Left forelimb (tissue), 1 donor: ENCODE results near the gene HS3ST3A1.

Experiments
- DNase-seq: peaks from one replicate; pipeline ENCODE4 v3.0.0-alpha.2; 2018; ENCODE audit warnings: low spot score

Gene HS3ST3A1

DNA sequence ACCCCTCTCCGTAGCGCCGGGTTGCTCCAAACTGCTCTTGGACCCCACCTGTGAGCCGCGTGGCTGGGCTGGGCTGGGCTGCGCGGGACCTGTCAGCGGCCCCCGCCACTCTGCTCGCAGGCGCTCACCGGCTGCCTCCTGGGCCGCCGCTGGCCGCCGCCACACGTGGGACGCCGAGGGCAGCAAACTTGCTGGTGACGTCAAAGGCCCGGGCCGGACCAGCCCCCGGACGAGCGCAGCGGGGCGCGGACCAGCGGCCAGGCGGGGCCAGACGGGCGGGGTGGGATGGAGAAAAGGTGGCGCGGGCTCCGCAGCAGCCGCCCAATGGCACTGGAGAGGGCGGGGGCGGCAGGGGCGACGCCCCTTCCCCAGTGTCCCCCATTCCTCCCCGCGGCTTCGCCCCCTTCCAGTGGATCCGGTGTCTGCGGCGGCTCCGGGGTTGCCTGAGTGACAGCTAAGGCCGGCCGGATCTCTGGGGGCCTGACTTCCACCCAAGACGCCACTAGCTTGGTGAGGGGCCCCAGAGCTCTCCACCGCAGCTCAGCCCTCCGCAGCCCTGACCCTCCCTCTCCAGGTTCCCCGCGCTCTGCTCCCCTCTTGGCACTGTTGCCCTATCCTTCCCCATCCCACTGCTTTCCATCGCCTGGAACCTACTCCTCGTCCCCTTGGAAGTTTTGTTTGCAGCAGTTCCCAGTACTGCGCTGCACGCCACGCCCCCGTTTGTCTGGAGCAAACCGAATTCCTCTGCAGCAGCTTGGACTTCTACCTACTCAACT is at the start of gene HS3ST3A1:
HS3ST3A1 (minus strand) TSS at position 154 of the 776 bp plus-strand sequence. CDS start 800 bp downstream, outside the sequence.
- peak; percentile 88 for DNase-seq

DNA sequence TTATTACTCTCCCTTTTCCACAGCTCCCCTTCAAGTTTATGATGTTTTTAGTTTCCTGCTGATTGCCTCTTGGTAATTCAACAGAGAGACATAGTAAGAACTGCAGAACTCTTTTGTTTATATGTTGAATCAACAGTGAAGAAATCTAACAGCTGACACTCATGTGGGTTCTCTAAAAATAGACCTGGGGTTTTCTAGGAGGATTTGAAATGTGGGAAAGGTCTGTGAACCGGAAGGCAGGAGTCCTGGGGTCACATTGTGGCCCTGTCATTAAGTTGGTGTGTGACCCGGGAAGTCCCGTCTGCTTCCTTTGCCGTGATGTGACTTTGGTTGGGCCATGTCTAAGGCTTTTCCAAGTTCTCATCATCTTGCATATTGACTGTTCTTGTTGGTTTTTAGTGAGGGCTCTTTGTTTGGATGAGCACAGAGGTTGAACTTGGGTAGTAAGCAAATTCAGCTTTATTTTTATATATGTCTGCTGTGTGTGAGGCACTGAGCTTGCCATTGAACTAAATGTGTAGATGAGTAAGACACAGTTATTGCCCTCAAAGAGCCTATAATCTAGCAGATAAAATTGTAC is 48.5 kb upstream of the HS3ST3A1 start:
- DNase-seq = no peak

GRCh38 chr17:13647543-13648021 is 45.9 kb upstream of the HS3ST3A1 start:
- DNase-seq = peak; percentile 72

GRCh38 chr17:13646969-13647542 is 45.3 kb upstream of the HS3ST3A1 start:
- DNase-seq = no peak

DNA sequence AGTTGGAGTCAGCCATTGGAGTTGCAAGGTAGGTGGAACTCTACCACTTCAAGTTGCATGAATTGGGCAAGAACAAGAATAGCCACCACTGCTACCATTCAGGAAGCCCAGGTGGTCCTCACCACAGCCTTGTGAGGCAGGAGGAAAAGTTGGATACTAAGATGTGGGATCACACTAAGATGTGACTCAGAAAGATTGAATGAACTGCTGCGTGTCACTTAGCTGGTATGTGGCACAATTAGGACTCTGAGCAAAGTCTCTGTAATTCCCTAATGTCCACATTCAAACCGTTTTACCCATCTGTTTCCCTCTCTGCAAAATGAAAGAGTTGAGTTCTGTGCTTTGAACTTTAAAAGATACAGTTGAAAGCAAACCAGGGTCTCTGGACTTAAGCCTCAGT is 44.7 kb upstream of the HS3ST3A1 start:
- DNase-seq = no peak

DNA sequence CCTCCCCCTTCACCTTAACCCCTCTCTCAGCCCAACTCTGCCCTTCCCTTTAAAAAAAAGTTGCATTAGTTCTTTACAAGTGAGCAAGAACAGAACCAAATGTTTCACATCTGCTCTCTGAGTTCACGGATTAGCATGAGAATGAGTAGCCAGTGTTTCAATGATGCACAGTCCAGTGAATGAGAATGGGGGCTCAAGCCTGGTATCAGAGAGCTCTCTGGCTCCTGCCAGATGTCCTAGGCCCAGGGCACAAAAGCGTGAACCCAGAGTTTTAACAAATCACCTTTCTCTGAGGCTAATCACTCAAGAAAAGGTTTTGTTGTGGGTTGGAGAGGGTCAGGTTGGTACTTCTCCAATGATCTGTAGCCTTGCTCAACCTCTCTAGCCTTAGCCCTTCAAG is 41.5 kb upstream of the HS3ST3A1 start:
- DNase-seq = no peak

- no peak for DNase-seq
Measured at GRCh38 chr17:13642188-13642587, 40.5 kb upstream of the HS3ST3A1 start.

GRCh38 chr17:13640551-13640950 is 38.8 kb upstream of the HS3ST3A1 start:
- DNase-seq = no peak

DNA sequence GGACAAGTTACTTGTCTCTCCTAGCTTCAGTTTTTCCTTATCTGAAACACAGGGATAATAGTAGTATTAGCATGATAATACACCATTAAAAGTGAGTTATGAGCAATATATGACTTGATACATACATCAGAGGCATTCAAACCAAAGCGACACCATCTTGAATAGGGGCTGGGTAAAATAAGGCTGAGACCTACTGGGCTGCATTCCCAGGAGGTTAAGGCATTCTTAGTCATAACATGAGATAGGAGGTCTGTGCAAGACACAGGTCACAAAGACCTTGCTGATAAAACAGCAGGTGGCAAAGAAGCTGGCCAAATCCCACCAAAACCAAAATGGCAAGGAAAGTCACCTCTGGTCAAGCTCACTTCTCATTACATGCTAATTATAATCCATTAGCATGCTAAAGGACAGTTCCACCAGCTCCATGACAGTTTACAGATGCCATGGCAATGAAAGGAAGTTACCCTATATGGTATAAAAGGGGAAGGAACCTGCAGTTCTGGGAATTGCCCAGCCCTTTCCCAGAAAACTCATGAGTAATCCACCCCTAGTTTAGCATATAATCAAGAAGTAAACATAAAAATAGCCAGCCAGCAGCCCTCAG is 37.2 kb upstream of the HS3ST3A1 start:
- no peak for DNase-seq

DNA sequence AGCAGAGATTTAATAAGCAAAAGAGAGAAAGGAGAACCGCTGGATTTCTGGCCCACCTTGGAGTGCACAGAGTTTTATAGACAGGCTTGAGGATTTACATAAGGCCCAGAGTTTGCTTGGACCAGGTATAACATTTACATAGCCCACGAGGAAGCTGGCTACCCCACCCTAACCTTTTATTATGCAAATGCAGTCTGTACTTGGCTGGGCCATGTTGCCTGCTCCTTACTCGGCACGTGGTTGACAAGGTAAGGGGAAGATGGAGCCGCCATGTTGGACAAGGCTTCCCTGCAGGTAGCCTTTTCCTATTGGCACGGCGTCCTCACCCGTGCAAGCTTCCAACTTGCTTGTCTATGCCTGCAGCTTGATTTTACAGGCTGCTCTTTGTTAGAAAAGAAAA is 35.2 kb upstream of the HS3ST3A1 start:
- DNase-seq = no peak

GRCh38 chr17:13635951-13636350 is 34.2 kb upstream of the HS3ST3A1 start:
- DNase-seq = no peak

DNA sequence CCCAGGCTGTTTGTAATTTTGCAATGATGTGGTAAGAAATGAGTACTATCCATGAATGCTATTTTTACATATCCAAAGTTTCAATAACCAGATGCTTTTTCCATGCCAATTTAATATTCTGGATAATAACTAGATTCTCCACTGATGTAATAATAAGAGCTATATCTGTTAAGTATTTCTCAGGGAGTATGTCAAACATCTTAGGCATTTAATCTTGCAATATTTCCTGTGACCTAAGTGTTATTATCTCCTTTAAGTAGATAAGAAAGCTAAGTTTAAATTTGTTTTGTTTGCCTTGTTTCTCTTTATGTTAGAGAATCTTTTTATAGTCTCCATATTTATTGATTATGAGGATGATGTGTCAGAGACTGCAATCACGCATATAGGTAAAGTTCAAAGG is 32.3 kb upstream of the HS3ST3A1 start:
- no peak for DNase-seq

DNA sequence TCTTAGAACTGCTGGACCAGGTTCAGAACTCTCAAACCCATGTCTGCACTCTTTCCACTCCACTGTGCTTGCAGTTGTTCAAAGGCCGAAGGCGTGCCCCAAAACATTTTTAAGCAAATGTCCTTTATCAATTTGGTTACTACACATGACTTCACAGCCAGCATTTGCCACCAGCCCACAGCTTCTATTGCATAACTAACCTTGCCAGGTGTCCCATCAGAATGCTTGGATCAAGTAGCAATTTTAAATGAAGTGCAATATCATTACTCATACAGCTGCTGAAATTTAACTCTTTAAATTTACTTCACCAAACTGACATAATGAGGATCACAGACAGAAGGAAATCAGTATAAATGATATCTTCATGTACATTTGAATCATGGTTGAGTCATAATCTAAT is 29.8 kb upstream of the HS3ST3A1 start:
- DNase-seq = no peak

GRCh38 chr17:13626703-13627102 is 25.0 kb upstream of the HS3ST3A1 start:
- DNase-seq = no peak

GRCh38 chr17:13619462-13619861 is 17.7 kb upstream of the HS3ST3A1 start:
- no peak for DNase-seq

- DNase-seq = no peak
Measured at GRCh38 chr17:13616031-13616430, 14.3 kb upstream of the HS3ST3A1 start.

GRCh38 chr17:13609941-13610340 is 8.2 kb upstream of the HS3ST3A1 start:
- DNase-seq = no peak

GRCh38 chr17:13601322-13601775 is 380 bp downstream of the HS3ST3A1 start:
- peak; percentile 67 for DNase-seq

DNA sequence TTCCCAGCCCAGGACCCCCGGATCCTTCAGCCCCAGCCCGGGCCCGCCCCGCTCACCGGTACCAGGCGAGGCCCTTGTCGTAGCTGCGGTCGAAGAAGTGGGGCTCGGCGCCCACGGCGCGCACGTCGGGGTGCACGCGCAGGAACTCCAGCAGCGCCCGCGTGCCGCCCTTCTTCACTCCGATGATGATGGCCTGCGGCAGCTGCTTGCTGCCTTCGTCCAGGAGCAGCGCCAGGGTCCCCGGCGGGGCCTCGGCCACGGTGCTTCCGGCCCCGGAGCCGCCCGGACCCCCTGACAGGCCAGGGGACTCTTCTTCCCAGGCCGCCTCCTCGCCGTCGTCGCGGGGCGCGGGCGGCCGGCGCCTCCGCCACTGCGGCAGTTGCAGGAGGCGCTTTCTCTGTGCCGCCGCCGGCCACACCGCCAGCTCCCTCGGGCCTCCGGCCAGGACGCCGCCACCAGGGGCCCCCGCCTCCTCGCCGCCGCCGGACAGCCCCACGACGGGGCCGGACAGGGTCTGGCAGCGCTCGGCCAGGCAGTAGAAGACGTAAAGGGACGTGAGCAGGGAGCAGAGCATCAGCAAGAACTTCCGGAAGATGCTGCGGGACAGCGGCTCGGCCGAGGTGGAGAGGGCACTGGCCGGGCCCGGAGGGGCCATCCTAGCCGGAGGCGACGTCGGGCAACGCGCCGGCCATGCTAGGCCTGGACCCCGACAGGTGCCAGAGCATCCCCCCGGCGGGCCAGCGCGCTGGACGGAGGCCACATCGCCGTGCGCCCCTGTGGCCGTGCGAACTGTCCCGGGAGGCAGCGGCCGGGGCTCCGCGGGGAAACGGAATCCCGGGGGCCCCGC is 1.0 kb downstream of the HS3ST3A1 start:
- DNase-seq = no peak

DNA sequence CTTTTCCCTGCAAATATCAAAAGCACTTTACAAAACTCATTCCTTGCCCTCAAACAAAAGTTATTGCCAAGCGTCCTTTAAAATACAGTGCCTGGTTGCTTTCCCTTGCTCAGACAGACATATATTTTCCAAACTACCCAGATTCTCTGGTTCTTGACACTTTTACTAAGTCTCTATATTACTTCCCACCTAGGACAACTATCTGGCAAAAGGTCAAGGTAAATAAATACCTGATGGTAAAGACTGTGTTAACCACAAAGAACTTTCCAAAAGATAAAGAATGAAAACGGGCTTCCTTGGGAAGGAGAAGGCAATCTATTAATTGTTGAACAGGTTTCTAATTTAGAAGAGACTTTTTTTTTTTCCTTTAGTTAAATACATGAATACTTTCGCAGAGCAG is 1.9 kb downstream of the HS3ST3A1 start:
- DNase-seq = no peak

GRCh38 chr17:13599168-13599577 is 2.6 kb downstream of the HS3ST3A1 start:
- DNase-seq = no peak
